ENCODE results near the gene ARMC9.
"Not testable (repeated sequence)": the region's sequence is repeated elsewhere in the genome, so short reads cannot be mapped to it uniquely, and the experiment has no call there.

ARMC9 gene

GRCh38 chr2:231395188-231396057 is 197.0 kb downstream of the ARMC9 start, which contains the start of gene B3GNT7:
TSS of gene B3GNT7 (plus strand) at chr2:231395710. CDS start at chr2:231395804, 94 bp downstream.
- no peak for DNase-seq (ENCODE audit: low read depth in 2 of 2, low spot score in 1 of 2)

- DNase-seq (ENCODE audit: low read depth in 2 of 2, low spot score in 1 of 2) = no peak
Measured at GRCh38 chr2:231396058-231396821, 197.8 kb downstream of the ARMC9 start.

- no peak for DNase-seq (ENCODE audit: low read depth in 2 of 2, low spot score in 1 of 2)
Measured at GRCh38 chr2:231397011-231397927, 198.8 kb downstream of the ARMC9 start.

GRCh38 chr2:231397928-231398294 is 199.5 kb downstream of the ARMC9 start:
- no peak for DNase-seq (ENCODE audit: low read depth in 2 of 2, low spot score in 1 of 2)

GRCh38 chr2:231398585-231398984 is 200.2 kb downstream of the ARMC9 start:
- no peak for DNase-seq (ENCODE audit: low read depth in 2 of 2, low spot score in 1 of 2)

GRCh38 chr2:231399046-231399852 is 200.8 kb downstream of the ARMC9 start:
- no peak for DNase-seq (ENCODE audit: low read depth in 2 of 2, low spot score in 1 of 2)

- DNase-seq (ENCODE audit: low read depth in 2 of 2, low spot score in 1 of 2) = no peak
Measured at GRCh38 chr2:231399853-231400680, 201.6 kb downstream of the ARMC9 start.

- DNase-seq (ENCODE audit: low read depth in 2 of 2, low spot score in 1 of 2) = not testable (repeated sequence)
Measured at GRCh38 chr2:231400681-231401080, 202.2 kb downstream of the ARMC9 start.

- not testable (repeated sequence) for DNase-seq (ENCODE audit: low read depth in 2 of 2, low spot score in 1 of 2)
Measured at GRCh38 chr2:231401101-231401500, 202.7 kb downstream of the ARMC9 start.

GRCh38 chr2:231403421-231404182 is 205.2 kb downstream of the ARMC9 start:
- not testable (repeated sequence) for DNase-seq (ENCODE audit: low read depth in 2 of 2, low spot score in 1 of 2)

GRCh38 chr2:231404183-231404578 is 205.8 kb downstream of the ARMC9 start:
- not testable (repeated sequence) for DNase-seq (ENCODE audit: low read depth in 2 of 2, low spot score in 1 of 2)

GRCh38 chr2:231405601-231406367 is 207.4 kb downstream of the ARMC9 start:
- DNase-seq (ENCODE audit: low read depth in 2 of 2, low spot score in 1 of 2) = not testable (repeated sequence)

- not testable (repeated sequence) for DNase-seq (ENCODE audit: low read depth in 2 of 2, low spot score in 1 of 2)
Measured at GRCh38 chr2:231407686-231408085, 209.3 kb downstream of the ARMC9 start.

GRCh38 chr2:231408304-231408703 is 209.9 kb downstream of the ARMC9 start:
- DNase-seq (ENCODE audit: low read depth in 2 of 2, low spot score in 1 of 2) = not testable (repeated sequence)

GRCh38 chr2:231409776-231410175 is 211.3 kb downstream of the ARMC9 start:
- no peak for DNase-seq (ENCODE audit: low read depth in 2 of 2, low spot score in 1 of 2)

- no peak for DNase-seq (ENCODE audit: low read depth in 2 of 2, low spot score in 1 of 2)
Measured at GRCh38 chr2:231410293-231411004, 212.0 kb downstream of the ARMC9 start.

GRCh38 chr2:231411237-231411636 is 212.8 kb downstream of the ARMC9 start:
- DNase-seq (ENCODE audit: low read depth in 2 of 2, low spot score in 1 of 2) = no peak
